ENCODE data around the gene NECAB2.

NECAB2 gene

GRCh38 chr16:84029297-84030047 lies 61.4 kb downstream of the NECAB2 start:
- no peak for FAIRE-seq

- FAIRE-seq = no peak
These were observed 63.5 kb downstream of the NECAB2 start for GRCh38 chr16:84031556-84031955.

- no peak for FAIRE-seq
These were observed 64.6 kb downstream of the NECAB2 start for GRCh38 chr16:84032458-84033178.

GRCh38 chr16:84033251-84034195 lies 65.5 kb downstream of the NECAB2 start:
- no peak for FAIRE-seq

- no peak for FAIRE-seq
These were observed 66.5 kb downstream of the NECAB2 start for GRCh38 chr16:84034516-84034915.

- no peak for FAIRE-seq
These were observed 68.1 kb downstream of the NECAB2 start for GRCh38 chr16:84036131-84036530.

- FAIRE-seq = no peak
These were observed 69.0 kb downstream of the NECAB2 start for GRCh38 chr16:84036982-84037425.

GRCh38 chr16:84038469-84038868 lies 70.4 kb downstream of the NECAB2 start:
- no peak for FAIRE-seq

GRCh38 chr16:84039696-84040095 lies 71.7 kb downstream of the NECAB2 start:
- FAIRE-seq = no peak

- FAIRE-seq = no peak
These were observed 72.3 kb downstream of the NECAB2 start for GRCh38 chr16:84040226-84040822.

- FAIRE-seq = no peak
These were observed 73.1 kb downstream of the NECAB2 start for GRCh38 chr16:84040823-84041820.

GRCh38 chr16:84041881-84042280 lies 73.8 kb downstream of the NECAB2 start:
- no peak for FAIRE-seq

GRCh38 chr16:84042308-84042878 lies 74.3 kb downstream of the NECAB2 start, which contains the start of gene SLC38A8:
Gene SLC38A8, minus strand, starts transcription at chr16:84042795. Its CDS starts 638 bp downstream, at chr16:84042157.
- FAIRE-seq = no peak

- no peak for FAIRE-seq
These were observed 74.9 kb downstream of the NECAB2 start for GRCh38 chr16:84042879-84043485.

GRCh38 chr16:84043486-84044117 lies 75.6 kb downstream of the NECAB2 start:
- FAIRE-seq = no peak

- no peak for FAIRE-seq
These were observed 76.1 kb downstream of the NECAB2 start for GRCh38 chr16:84044118-84044488.

GRCh38 chr16:84045001-84045817 lies 77.2 kb downstream of the NECAB2 start:
- FAIRE-seq = no peak

- no peak for FAIRE-seq
These were observed 77.9 kb downstream of the NECAB2 start for GRCh38 chr16:84045818-84046470.

- no peak for FAIRE-seq
These were observed 79.2 kb downstream of the NECAB2 start for GRCh38 chr16:84047206-84047605.

All from A204.1 (cell line).